Stimulated activated CD8-positive, alpha-beta memory T cell treated with anti-CD3 and anti-CD28 coated beads, Interleukin-12 subunit alpha, Interleukin-12 subunit beta, amount 100 ng/mL, for 4 hours (primary cell): Measurements from ENCODE around the gene TM9SF1.
A peak's percentile ranks its signal among the peaks of the same experiment; 100 is the strongest.

Source experiments
- DNase-seq: peaks from one replicate; pipeline ENCODE4 v3.0.0-alpha.2; 2020; ENCODE audit warnings: low read depth

Gene TM9SF1

GRCh38 chr14:24150567-24150966 is 44.7 kb downstream of the TM9SF1 start:
- no peak for DNase-seq

- DNase-seq: no peak
These were observed 45.2 kb downstream of the TM9SF1 start for GRCh38 chr14:24150061-24150460.

GRCh38 chr14:24149302-24149969 is 45.8 kb downstream of the TM9SF1 start:
- no peak for DNase-seq

DNA sequence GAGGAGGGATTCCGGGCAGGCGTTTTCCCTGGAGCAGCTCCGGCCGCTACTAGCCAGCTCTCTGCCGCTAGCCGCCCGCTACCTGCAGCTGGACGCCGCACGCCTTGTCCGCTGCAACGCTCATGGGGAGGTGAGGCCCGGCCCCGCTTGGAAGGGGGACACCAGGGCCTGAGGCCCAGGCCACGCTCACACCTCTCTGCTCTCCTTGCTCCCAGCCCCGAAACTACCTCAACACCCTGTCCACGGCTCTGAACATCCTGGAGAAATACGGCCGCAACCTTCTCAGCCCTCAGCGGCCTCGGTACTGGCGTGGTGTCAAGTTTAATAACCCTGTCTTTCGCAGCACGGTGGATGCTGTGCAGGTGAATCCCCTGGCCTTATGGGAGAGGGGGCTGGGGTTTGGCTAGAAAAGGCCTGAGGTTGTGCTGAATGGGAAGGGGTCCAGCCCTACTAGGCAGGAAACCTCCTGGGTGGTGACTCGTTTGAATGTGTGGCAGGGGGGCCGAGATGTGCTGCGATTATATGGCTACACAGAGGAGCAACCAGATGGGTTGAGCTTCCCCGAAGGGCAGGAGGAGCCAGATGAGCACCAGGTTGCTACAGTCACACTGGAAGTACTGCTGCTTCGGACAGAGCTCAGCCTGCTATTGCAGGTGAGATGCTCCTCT is 47.3 kb downstream of the TM9SF1 start:
- DNase-seq: no peak

GRCh38 chr14:24146978-24147760 is 48.1 kb downstream of the TM9SF1 start, which contains the start of gene RNF31:
Gene RNF31, plus strand, starts transcription at chr14:24147498. Its CDS starts 201 bp downstream, at chr14:24147699.
- DNase-seq: peak; percentile 94

GRCh38 chr14:24146453-24146977 is 48.7 kb downstream of the TM9SF1 start, which contains the start of gene PSME2:
Gene PSME2, minus strand, starts transcription at chr14:24146610. Its CDS starts 29 bp downstream, at chr14:24146581.
- DNase-seq: peak; percentile 73

DNA sequence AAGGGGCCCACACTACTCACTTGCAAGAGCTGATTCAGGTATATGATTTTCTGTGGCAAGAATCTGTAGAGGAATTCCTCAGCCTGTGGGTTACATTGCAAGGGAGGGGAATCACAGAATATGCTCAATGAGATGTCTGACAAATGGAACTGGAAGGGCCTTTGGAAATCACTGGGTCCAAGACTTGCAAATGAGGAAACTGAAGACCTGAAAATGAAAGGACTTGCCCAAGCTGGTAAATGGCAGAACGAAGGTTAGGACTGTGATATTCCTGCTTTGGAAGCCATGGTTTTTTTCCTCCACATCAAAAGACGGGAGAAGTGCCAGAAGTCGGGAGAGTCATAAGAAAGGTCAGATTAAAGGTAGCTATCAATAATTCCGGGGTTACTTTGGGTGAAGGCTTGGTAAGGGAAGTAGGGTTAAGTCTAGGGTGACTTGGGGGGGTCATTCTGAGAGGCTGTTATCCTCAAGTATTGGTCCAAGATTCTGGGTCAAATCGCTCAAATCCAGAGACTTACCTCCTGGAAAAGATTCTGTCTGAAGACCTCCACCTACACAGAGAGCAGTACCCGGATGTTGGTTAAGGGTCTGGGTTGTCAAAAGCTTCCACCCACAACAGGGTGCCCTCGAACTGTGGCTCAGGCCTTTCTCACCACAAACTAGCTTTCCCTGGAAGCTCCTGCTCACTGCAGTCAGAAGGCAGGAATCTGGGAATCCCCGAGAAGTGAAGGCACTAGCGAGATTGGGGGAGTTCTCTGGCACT is 49.4 kb downstream of the TM9SF1 start:
- no peak for DNase-seq

DNA sequence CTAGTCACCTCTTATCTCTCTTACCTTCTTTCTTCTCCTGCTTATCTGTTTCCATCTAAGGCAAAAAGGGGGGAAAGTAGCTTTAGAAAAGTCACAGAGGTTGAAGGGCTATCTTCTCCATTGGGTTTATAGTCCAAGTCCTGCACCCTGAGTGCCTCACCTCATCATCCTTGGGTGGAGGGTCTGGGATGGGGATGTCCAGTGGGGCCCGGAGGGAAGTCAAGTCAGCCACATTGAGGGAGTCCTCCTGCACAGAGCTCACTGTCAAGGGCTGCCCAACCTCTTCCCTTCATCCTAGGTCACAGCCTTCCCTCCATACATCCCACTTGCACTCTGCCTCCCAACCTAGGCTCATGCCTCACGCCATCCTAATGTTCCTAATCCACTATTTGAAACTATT is 50.0 kb downstream of the TM9SF1 start:
- DNase-seq: no peak

- no peak for DNase-seq
These were observed 50.8 kb downstream of the TM9SF1 start for GRCh38 chr14:24144451-24144850.

DNA sequence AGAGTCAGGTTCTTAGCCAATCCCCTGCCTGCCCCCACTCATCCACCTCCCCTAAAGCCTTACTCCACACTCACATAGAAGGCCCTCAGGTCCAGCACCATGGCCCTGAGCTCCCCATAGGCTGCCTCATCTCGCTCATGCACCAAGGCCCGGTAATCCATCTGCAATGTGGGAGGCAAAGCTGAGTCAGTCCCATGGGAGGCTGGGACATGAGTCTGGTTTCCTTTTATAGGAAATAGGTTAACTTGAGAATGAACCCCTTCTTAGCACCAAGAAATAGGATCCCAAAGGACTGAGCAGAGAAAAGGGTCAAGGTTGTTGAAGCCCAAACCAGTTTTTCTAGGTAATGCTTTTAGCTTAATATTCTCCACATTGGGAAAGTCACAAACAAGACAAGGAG is 51.7 kb downstream of the TM9SF1 start:
- no peak for DNase-seq

DNA sequence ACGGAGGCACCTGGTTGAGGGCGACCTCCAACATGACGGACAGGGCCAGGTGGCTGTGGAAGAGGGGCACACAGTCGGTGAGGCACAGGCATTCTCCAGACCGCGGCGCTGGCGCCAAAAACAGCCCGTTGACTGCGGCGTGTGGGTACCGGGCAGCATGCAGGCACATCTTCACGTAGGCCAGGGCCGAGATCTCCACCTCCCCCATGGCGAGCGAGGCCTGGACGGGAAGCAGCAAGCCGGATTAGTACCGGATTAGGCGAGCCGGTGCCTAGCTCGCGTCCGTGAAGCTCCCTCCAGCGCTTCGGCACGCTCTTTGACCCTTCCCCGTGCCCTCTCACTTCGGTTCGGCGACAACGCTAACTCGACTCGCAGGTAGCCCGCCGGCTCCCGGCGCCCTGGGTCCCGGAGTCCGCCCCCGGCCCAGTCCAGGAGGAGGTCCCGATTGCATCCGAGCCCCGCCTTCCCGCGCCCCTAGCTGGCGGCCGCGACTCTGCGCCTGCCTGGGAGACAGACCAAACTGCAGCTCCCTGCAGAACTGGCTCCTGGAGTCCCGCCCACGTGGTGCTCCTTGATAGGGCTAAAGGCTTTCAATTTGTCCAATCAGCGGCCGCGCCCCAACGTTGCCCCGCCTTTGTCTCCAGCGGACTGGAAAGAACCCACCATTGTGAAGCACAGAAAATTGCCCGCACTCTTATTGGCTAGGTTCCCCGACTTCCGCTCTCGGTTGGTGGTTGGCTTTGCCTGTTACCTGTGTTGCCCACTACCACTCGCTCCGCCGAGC is 54.0 kb downstream of the TM9SF1 start, which contains the start of gene EMC9:
Gene EMC9 (minus strand): TSS at position 495 of the 784 bp plus-strand sequence. CDS start 287 bp downstream, at position 208.
- DNase-seq: peak; percentile 98

- no peak for DNase-seq
These were observed 55.8 kb downstream of the TM9SF1 start for GRCh38 chr14:24139272-24139934.
